ENCODE measurements around the gene RBM38.
"Not testable (repeated sequence)": the region's sequence is repeated elsewhere in the genome, so short reads cannot be mapped to it uniquely, and the experiment has no call there.

Gene RBM38

GRCh38 chr20:57390604-57391438, at the start of gene RBM38:
Gene RBM38 (plus strand): TSS chr20:57391396. CDS start chr20:57391582, 186 bp downstream.
- peak; percentile 82 for DNase-seq (ENCODE audit: low spot score)
- peak; percentile 60 for ATAC-seq (ENCODE audit: low read depth)
- Histone ChIP-seq H3K27me3 (ENCODE audit: insufficient read depth, poor library complexity, severe bottlenecking) (no peaks in the 10 kb centered on the region), H3K27ac (ENCODE audit: poor library complexity, severe bottlenecking) (no peak within 1 kb of the TSS), H3K4me3 (ENCODE audit: severe bottlenecking) (peak within 1 kb of the TSS; percentile 62), H3K4me1 (ENCODE audit: insufficient read depth, poor library complexity, severe bottlenecking) (peaks cover 17% of the 10 kb centered on the region), H3K36me3 (ENCODE audit: low read depth) (no peaks in the 10 kb centered on the region), H3K9me3 (ENCODE audit: severe bottlenecking) (no peaks in the 10 kb centered on the region)
- no peak for TF ChIP-seq CTCF (IDR thresholded peaks at IDR 0.05; ENCODE audit: poor library complexity, severe bottlenecking)

- TF ChIP-seq CTCF (IDR thresholded peaks at IDR 0.05; ENCODE audit: poor library complexity, severe bottlenecking): no peak
- ATAC-seq (ENCODE audit: low read depth): no peak
- no peaks in the 10 kb centered on the region for H3K36me3 ChIP-seq (ENCODE audit: low read depth)
- H3K4me1 ChIP-seq (ENCODE audit: insufficient read depth, poor library complexity, severe bottlenecking): no peaks in the 10 kb centered on the region
- no peaks in the 10 kb centered on the region for H3K9me3 ChIP-seq (ENCODE audit: severe bottlenecking)
- no peak overlapping the region for H3K4me3 ChIP-seq (ENCODE audit: severe bottlenecking)
- DNase-seq (ENCODE audit: low spot score): no peak
- H3K27ac ChIP-seq (ENCODE audit: poor library complexity, severe bottlenecking): no peak overlapping the region
- peaks cover 33% of the 10 kb centered on the region for H3K27me3 ChIP-seq (ENCODE audit: insufficient read depth, poor library complexity, severe bottlenecking)
Measured at GRCh38 chr20:57341663-57342062, 49.5 kb upstream of the RBM38 start.

- Histone ChIP-seq H3K4me3 (ENCODE audit: severe bottlenecking) (no peak overlapping the region), H3K27ac (ENCODE audit: poor library complexity, severe bottlenecking) (no peak overlapping the region), H3K36me3 (ENCODE audit: low read depth) (no peaks in the 10 kb centered on the region), H3K4me1 (ENCODE audit: insufficient read depth, poor library complexity, severe bottlenecking) (no peaks in the 10 kb centered on the region), H3K9me3 (ENCODE audit: severe bottlenecking) (no peaks in the 10 kb centered on the region), H3K27me3 (ENCODE audit: insufficient read depth, poor library complexity, severe bottlenecking) (peaks cover 24% of the 10 kb centered on the region)
- DNase-seq (ENCODE audit: low spot score): no peak
- peak; percentile 51 for ATAC-seq (ENCODE audit: low read depth)
- no peak for TF ChIP-seq CTCF (IDR thresholded peaks at IDR 0.05; ENCODE audit: poor library complexity, severe bottlenecking)
Measured at GRCh38 chr20:57342829-57343228, 48.4 kb upstream of the RBM38 start.

- Histone ChIP-seq H3K4me1 (ENCODE audit: insufficient read depth, poor library complexity, severe bottlenecking) (no peaks in the 10 kb centered on the region), H3K9me3 (ENCODE audit: severe bottlenecking) (no peaks in the 10 kb centered on the region), H3K27ac (ENCODE audit: poor library complexity, severe bottlenecking) (no peak overlapping the region), H3K4me3 (ENCODE audit: severe bottlenecking) (no peak overlapping the region), H3K27me3 (ENCODE audit: insufficient read depth, poor library complexity, severe bottlenecking) (peaks cover 15% of the 10 kb centered on the region), H3K36me3 (ENCODE audit: low read depth) (no peaks in the 10 kb centered on the region)
- ATAC-seq (ENCODE audit: low read depth) (peak; percentile 64), DNase-seq (ENCODE audit: low spot score) (no peak)
- peak; percentile 100 for TF ChIP-seq CTCF (IDR thresholded peaks at IDR 0.05; ENCODE audit: poor library complexity, severe bottlenecking)
Measured at GRCh38 chr20:57346477-57346876, 44.7 kb upstream of the RBM38 start.

GRCh38 chr20:57347393-57347792, 43.8 kb upstream of the RBM38 start:
- no peak for TF ChIP-seq CTCF (IDR thresholded peaks at IDR 0.05; ENCODE audit: poor library complexity, severe bottlenecking)
- H3K4me3 ChIP-seq (ENCODE audit: severe bottlenecking): no peak overlapping the region
- H3K27ac ChIP-seq (ENCODE audit: poor library complexity, severe bottlenecking): no peak overlapping the region
- H3K36me3 ChIP-seq (ENCODE audit: low read depth): no peaks in the 10 kb centered on the region
- peaks cover 7% of the 10 kb centered on the region for H3K4me1 ChIP-seq (ENCODE audit: insufficient read depth, poor library complexity, severe bottlenecking)
- DNase-seq (ENCODE audit: low spot score): no peak
- no peaks in the 10 kb centered on the region for H3K9me3 ChIP-seq (ENCODE audit: severe bottlenecking)
- peaks cover 8% of the 10 kb centered on the region for H3K27me3 ChIP-seq (ENCODE audit: insufficient read depth, poor library complexity, severe bottlenecking)
- ATAC-seq (ENCODE audit: low read depth): no peak

GRCh38 chr20:57348200-57348921, 42.8 kb upstream of the RBM38 start:
- not testable (repeated sequence) for H3K27ac ChIP-seq (ENCODE audit: poor library complexity, severe bottlenecking); DNase-seq (ENCODE audit: low spot score); H3K27me3 ChIP-seq (ENCODE audit: insufficient read depth, poor library complexity, severe bottlenecking); H3K36me3 ChIP-seq (ENCODE audit: low read depth); ATAC-seq (ENCODE audit: low read depth); H3K4me1 ChIP-seq (ENCODE audit: insufficient read depth, poor library complexity, severe bottlenecking); H3K9me3 ChIP-seq (ENCODE audit: severe bottlenecking); H3K4me3 ChIP-seq (ENCODE audit: severe bottlenecking)
